HepG2 (cell line): ENCODE results near the gene CHCHD5. TPM values are rescaled to one million over a fixed set of nuclear protein-coding genes. Genes with fewer than 3 reads are reported as not detected.
A peak's percentile ranks its signal among the peaks of the same experiment; 100 is the strongest.

Experiments
- AKAP8 ChIP-seq: sonication (generic); formaldehyde crosslinking; IDR thresholded peaks from 2 replicates; pipeline ENCODE4 v1.5.1; 2020; ENCODE audit warnings: mild to moderate bottlenecking, missing genetic modification reagents
- ASH2L ChIP-seq: fragments of 300-600, 200-600 bp; sonication (generic); IDR thresholded peaks from 2 replicates; pipeline ENCODE4 v1.7.0; 2017; ENCODE audit warnings: low read depth, mild to moderate bottlenecking, moderate library complexity, mixed read lengths, low read length; ENCODE audit not compliant: insufficient read length
- ESRRA ChIP-seq: sonication (generic); formaldehyde crosslinking; IDR thresholded peaks from 2 replicates; pipeline ENCODE4 v1.5.1; 2020; ENCODE audit warnings: mild to moderate bottlenecking, low read depth, missing genetic modification reagents
- IRX3 ChIP-seq: sonication (generic); formaldehyde crosslinking; IDR thresholded peaks from 2 replicates; pipeline ENCODE4 v1.8.1; 2023; ENCODE audit warnings: mild to moderate bottlenecking, low read depth, missing genetic modification reagents, borderline replicate concordance
- KDM5A ChIP-seq: fragments of 200-600 bp; sonication (generic); IDR thresholded peaks from 2 replicates; pipeline ENCODE4 v1.7.0; 2018; ENCODE audit warnings: antibody characterized with exemption, mild to moderate bottlenecking, low read length, borderline replicate concordance
- MXD4 ChIP-seq: IDR thresholded peaks from 2 replicates; pipeline ENCODE4 v1.6.1; 2016; ENCODE audit warnings: mild to moderate bottlenecking, missing biosample characterization, missing genetic modification reagents
- PCBP2 ChIP-seq: fragments of 200-400 bp; formaldehyde crosslinking; optimal IDR thresholded peaks from 2 replicates; pipeline ENCODE3; 2018; ENCODE audit warnings: low read length, low read depth; ENCODE audit not compliant: poor library complexity, severe bottlenecking
- POLR2AphosphoS5 ChIP-seq: IDR thresholded peaks from 2 replicates; pipeline ENCODE4 v1.6.1; 2012; ENCODE audit warnings: low read depth, low read length
- SUZ12 ChIP-seq: fragments of 150-350 bp; IDR thresholded peaks from 2 replicates; pipeline ENCODE4 v1.6.1; 2014; ENCODE audit warnings: low read depth, low read length
- TAF1 ChIP-seq: sonication (generic); formaldehyde crosslinking; IDR thresholded peaks from 2 replicates; pipeline ENCODE4 v1.4.0; 2020; ENCODE audit warnings: missing genetic modification reagents
- TBX2 ChIP-seq: sonication (generic); formaldehyde crosslinking; IDR thresholded peaks from 2 replicates; pipeline ENCODE4 v1.5.0; 2020; ENCODE audit warnings: missing genetic modification reagents, mild to moderate bottlenecking, borderline replicate concordance
- THAP11 ChIP-seq: IDR thresholded peaks from 2 replicates; pipeline ENCODE4 v1.6.1; 2016; ENCODE audit warnings: missing biosample characterization, missing genetic modification reagents
- U2AF2 ChIP-seq: fragments of 200-400 bp; formaldehyde crosslinking; IDR thresholded peaks from 2 replicates; pipeline ENCODE4 v1.6.1; 2017; ENCODE audit warnings: low read depth, mild to moderate bottlenecking, low read length
- ZNF501 ChIP-seq: sonication (generic); formaldehyde crosslinking; IDR thresholded peaks from 2 replicates; pipeline ENCODE4 v1.5.1; 2020; ENCODE audit warnings: mild to moderate bottlenecking, moderate library complexity, missing genetic modification reagents
- ZNF556 ChIP-seq: sonication (generic); formaldehyde crosslinking; IDR thresholded peaks from 2 replicates; pipeline ENCODE4 v1.4.0; 2020; ENCODE audit warnings: mild to moderate bottlenecking, missing genetic modification reagents, borderline replicate concordance
- ZNF558 ChIP-seq: sonication (generic); formaldehyde crosslinking; IDR thresholded peaks from 2 replicates; pipeline ENCODE4 v1.9.0; 2022; ENCODE audit warnings: mild to moderate bottlenecking, missing genetic modification reagents, borderline replicate concordance
- ZNF605 ChIP-seq: sonication (generic); formaldehyde crosslinking; IDR thresholded peaks from 2 replicates; pipeline ENCODE4 v1.8.0; 2022; ENCODE audit warnings: mild to moderate bottlenecking, missing genetic modification reagents
- ZNF724P ChIP-seq: sonication (generic); formaldehyde crosslinking; IDR thresholded peaks from 2 replicates; pipeline ENCODE4 v1.8.0; 2022; ENCODE audit warnings: missing genetic modification reagents, borderline replicate concordance
- ZSCAN25 ChIP-seq: sonication (generic); formaldehyde crosslinking; IDR thresholded peaks from 2 replicates; pipeline ENCODE4 v1.8.0; 2022; ENCODE audit warnings: mild to moderate bottlenecking, missing genetic modification reagents
- polyA plus RNA-seq, 8 experiments: library from polyadenylated mRNA; depleted of rRNA in 3 of 8; stranded (reverse) in 7 of 8; unstranded in 1 of 8; fragments of >200 nt; fragmentation: Illumina TruSeq in 4 of 8; extraction: Trizol in 4 of 8; gene quantifications; 2 replicates each; pipeline versions ENCODE4 v1.2.1 to v1.2.3, GENCODE V29; 2011 to 2016; ENCODE audit warnings: low read depth in 4 of 8, missing spikeins in 1 of 8, mixed read lengths in 1 of 8; ENCODE audit not compliant: insufficient read depth in 1 of 8
- total RNA-seq, 5 experiments: library from RNA; depleted of rRNA; stranded (reverse); fragments of >200 nt; fragmentation: Illumina TruSeq; extraction: Trizol; gene quantifications; 2 replicates each; pipeline ENCODE4 v1.2.3, GENCODE V29; 2016; ENCODE audit warnings: low read depth in 1 of 5
- TF ChIP-seq, protein P1 (sequence below): sonication (generic); formaldehyde crosslinking; IDR thresholded peaks from 2 replicates; pipeline ENCODE4 v1.4.0; 2020; ENCODE audit warnings: missing genetic modification reagents
- TF ChIP-seq, protein P2 (sequence below): sonication (generic); formaldehyde crosslinking; IDR thresholded peaks from 2 replicates; pipeline ENCODE4 v1.5.0; 2020; ENCODE audit warnings: mild to moderate bottlenecking, missing genetic modification reagents
- TF ChIP-seq, protein P3 (sequence below): sonication (generic); formaldehyde crosslinking; IDR thresholded peaks from 2 replicates; pipeline ENCODE4 v1.8.1; 2023; ENCODE audit warnings: mild to moderate bottlenecking, inconsistent platforms, moderate library complexity, missing genetic modification reagents, borderline replicate concordance
- TF ChIP-seq, protein P4 (sequence below): sonication (generic); formaldehyde crosslinking; IDR thresholded peaks from 2 replicates; pipeline ENCODE4 v1.8.0; 2022; ENCODE audit warnings: low read depth, missing genetic modification reagents

The CHCHD5 gene
- total and polyA plus RNA-seq, 2 of the 13 experiments (the other 11 are each of a cell fraction or from before 2014, with no cell fraction given), result 19.0 to 23.9 TPM

DNA sequence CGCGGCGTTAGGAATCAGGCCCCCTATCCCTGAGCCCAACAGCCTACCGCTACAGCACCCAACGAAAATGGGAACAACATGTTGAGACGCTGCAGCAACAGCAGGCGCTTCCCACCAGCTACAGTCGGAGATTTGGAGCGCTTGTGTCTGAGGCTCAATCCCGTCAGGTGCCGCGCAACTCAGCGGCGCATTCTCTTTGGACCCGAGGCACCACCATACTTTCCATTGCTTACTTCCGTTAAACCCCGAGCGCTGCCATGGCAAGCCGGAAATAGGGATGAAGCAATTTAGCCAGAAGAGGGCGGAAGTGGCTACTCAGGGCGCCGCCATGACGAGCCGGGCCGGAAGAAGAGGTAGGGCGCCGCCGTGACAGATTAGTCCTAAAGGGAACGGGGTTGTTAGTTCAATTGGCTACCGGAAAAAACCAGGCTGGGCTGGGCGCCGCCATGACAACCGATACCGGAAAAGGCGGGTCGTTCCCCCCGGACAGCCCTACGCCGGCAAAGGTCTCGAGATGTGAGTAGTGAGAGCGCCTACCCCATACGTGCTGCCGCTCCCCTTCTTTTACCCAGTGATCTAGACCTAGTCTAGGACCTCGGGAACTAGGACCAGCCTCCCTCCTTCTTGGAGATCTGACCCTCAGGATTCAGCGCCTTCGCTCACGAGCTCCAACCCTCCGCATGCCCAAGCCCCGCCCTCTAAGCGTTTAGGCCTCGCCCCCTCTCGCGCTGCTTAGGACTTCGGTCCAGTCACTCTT lies at the start of gene CHCHD5 (continued):
- TF ChIP-seq ESRRA (CRISPR knock-in tag), result 0 out of 2 replicates have a peak, but pooled peaks have one; percentile 16
- peak; percentile 90 for TF ChIP-seq ZNF501
- TF ChIP-seq THAP11, result peak; percentile 95
- peak; percentile 97 for TF ChIP-seq TAF1
- peak; percentile 80 for TF ChIP-seq U2AF2
- TF ChIP-seq ZNF605, result peak; percentile 45
- TF ChIP-seq ASH2L, result peak; percentile 78
- TF ChIP-seq ZNF724P, result no peak
- TF ChIP-seq, protein P1, sequence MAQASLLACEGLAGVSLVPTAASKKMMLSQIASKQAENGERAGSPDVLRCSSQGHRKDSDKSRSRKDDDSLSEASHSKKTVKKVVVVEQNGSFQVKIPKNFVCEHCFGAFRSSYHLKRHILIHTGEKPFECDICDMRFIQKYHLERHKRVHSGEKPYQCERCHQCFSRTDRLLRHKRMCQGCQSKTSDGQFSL (CRISPR knock-in tag), result no peak
- TF ChIP-seq, protein P2, sequence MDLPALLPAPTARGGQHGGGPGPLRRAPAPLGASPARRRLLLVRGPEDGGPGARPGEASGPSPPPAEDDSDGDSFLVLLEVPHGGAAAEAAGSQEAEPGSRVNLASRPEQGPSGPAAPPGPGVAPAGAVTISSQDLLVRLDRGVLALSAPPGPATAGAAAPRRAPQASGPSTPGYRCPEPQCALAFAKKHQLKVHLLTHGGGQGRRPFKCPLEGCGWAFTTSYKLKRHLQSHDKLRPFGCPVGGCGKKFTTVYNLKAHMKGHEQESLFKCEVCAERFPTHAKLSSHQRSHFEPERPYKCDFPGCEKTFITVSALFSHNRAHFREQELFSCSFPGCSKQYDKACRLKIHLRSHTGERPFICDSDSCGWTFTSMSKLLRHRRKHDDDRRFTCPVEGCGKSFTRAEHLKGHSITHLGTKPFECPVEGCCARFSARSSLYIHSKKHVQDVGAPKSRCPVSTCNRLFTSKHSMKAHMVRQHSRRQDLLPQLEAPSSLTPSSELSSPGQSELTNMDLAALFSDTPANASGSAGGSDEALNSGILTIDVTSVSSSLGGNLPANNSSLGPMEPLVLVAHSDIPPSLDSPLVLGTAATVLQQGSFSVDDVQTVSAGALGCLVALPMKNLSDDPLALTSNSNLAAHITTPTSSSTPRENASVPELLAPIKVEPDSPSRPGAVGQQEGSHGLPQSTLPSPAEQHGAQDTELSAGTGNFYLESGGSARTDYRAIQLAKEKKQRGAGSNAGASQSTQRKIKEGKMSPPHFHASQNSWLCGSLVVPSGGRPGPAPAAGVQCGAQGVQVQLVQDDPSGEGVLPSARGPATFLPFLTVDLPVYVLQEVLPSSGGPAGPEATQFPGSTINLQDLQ (CRISPR knock-in tag), result peak; percentile 91; the same call in 1 of the 2 replicates
- TF ChIP-seq PCBP2, result no peak
- peak; percentile 56; the same call in 1 of the 2 replicates for TF ChIP-seq IRX3
- 0 out of 2 replicates have a peak, but pooled peaks have one; percentile 32 for TF ChIP-seq AKAP8 (CRISPR knock-in tag)
- TF ChIP-seq, protein P3, sequence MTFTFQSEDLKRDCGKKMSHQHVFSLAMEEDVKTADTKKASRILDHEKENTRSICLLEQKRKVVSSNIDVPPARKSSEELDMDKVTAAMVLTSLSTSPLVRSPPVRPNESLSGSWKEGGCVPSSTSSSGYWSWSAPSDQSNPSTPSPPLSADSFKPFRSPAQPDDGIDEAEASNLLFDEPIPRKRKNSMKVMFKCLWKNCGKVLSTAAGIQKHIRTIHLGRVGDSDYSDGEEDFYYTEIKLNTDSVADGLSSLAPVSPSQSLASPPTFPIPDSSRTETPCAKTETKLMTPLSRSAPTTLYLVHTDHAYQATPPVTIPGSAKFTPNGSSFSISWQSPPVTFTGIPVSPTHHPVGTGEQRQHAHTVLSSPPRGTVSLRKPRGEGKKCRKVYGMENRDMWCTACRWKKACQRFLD (CRISPR knock-in tag), result peak; percentile 61; the same call in 1 of the 2 replicates
- TF ChIP-seq ZNF556, result peak; percentile 79
- TF ChIP-seq, protein P4, sequence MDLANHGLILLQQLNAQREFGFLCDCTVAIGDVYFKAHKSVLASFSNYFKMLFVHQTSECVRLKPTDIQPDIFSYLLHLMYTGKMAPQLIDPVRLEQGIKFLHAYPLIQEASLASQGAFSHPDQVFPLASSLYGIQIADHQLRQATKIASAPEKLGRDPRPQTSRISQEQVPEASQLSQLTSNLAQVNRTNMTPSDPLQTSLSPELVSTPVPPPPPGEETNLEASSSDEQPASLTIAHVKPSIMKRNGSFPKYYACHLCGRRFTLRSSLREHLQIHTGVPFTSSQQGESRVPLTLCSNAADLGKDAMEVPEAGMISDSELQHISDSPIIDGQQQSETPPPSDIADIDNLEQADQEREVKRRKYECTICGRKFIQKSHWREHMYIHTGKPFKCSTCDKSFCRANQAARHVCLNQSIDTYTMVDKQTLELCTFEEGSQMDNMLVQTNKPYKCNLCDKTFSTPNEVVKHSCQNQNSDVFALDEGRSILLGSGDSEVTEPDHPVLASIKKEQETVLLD (CRISPR knock-in tag), result peak; percentile 99
- peak; percentile 20; the same call in 1 of the 2 replicates for TF ChIP-seq ZSCAN25
- TF ChIP-seq ZNF558 (CRISPR knock-in tag), result 0 out of 2 replicates have a peak, but pooled peaks have one; percentile 68
- TF ChIP-seq KDM5A, result 0 out of 2 replicates have a peak, but pooled peaks have one; percentile 58
- TF ChIP-seq SUZ12, result no peak
- peak; percentile 36 for TF ChIP-seq POLR2AphosphoS5
- TF ChIP-seq MXD4 (CRISPR knock-in tag), result peak; percentile 58
- TF ChIP-seq TBX2, result peak; percentile 87
